Measurements from ENCODE around the gene HMCES. TPM values are rescaled to one million over a fixed set of nuclear protein-coding genes. Genes with fewer than 3 reads are reported as not detected.

HMCES gene
- total RNA-seq, 2 experiments from 2014 or later, result 54.5 to 57.8 TPM

DNA sequence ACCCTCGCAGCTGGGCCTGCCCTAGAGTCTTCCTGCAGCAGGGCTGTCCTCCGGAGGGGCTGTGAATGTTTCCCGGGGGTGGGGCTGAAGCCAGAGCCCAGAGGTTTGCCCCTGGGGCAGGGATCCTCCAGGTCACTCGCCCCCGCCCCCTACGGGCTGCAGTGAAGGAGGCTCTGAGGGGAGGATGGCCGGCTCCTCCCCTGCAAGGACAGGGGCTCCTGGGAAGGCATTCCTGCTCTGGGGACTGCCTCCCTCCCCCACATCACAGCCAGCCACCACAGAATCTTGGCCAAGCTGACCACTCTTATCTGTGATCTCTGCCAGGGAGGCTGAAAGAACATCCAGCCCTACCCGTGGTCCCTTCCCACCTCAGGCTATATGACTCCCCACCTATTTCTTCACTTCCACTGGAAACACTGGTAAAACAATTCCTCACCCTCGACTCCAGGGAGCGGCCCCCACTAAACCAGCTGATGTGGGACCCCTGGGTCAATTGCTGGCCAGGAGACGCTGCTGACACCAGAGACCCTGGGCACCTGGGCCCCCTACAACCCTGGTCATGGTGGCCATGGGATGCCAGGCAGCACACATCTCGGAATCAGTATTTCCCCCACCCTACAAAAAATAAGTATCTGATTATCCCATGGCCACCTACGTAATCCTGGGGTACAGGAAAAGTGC lies 66.0 kb downstream of the HMCES start:
- no peaks in the 10 kb centered on the region for H3K36me3 Mint-ChIP-seq (ENCODE audit: low read depth)
- TF ChIP-seq, protein P1, sequence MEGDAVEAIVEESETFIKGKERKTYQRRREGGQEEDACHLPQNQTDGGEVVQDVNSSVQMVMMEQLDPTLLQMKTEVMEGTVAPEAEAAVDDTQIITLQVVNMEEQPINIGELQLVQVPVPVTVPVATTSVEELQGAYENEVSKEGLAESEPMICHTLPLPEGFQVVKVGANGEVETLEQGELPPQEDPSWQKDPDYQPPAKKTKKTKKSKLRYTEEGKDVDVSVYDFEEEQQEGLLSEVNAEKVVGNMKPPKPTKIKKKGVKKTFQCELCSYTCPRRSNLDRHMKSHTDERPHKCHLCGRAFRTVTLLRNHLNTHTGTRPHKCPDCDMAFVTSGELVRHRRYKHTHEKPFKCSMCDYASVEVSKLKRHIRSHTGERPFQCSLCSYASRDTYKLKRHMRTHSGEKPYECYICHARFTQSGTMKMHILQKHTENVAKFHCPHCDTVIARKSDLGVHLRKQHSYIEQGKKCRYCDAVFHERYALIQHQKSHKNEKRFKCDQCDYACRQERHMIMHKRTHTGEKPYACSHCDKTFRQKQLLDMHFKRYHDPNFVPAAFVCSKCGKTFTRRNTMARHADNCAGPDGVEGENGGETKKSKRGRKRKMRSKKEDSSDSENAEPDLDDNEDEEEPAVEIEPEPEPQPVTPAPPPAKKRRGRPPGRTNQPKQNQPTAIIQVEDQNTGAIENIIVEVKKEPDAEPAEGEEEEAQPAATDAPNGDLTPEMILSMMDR (IDR thresholded peaks at IDR 0.05), result no peak
- ChIA-PET POLR2A (interaction anchor here (0.7 kb wide), 1 partner anchor 29 kb away, joined by 5 read pairs; a partner anchor contains a TSS), CTCF (interaction anchor here (1.0 kb wide), 3 partner anchors 8 to 11 kb away, joined by 3 read pairs; no protein-coding TSS in a partner anchor)
- H3K4me3 Mint-ChIP-seq, result no peak overlapping the region
- H3K27ac Mint-ChIP-seq, result no peak overlapping the region
- DNase-seq, result no peak
- no peaks in the 10 kb centered on the region for H3K4me1 Mint-ChIP-seq (ENCODE audit: low read depth)
- H3K27me3 Mint-ChIP-seq, result peaks cover 21% of the 10 kb centered on the region
- intact Hi-C loops (cut with micrococcal nuclease), result no loop called here
- no peak for ATAC-seq
- no peaks in the 10 kb centered on the region for H3K9me3 Mint-ChIP-seq

DNA sequence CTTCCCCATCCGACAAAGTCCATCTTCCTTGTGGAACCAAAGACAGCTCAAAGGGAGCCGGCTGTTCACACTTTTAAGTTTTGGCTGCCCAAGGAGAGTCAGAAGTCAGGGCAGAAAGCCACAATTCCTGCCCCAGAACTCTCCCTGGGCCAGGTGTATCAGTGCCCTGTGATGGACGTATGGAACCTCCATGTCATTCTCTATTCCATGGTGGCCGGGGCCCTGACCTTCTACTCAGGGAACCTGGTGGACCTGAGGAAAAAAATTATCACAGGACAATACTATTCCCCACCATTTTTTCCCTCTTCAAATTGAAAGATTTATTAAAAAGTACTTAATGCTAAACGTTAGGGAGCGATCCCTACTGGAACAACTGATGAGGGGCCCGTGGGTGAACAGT lies 66.6 kb downstream of the HMCES start:
- ATAC-seq, result no peak
- H3K4me3 Mint-ChIP-seq, result no peak overlapping the region
- H3K27me3 Mint-ChIP-seq, result peaks cover 21% of the 10 kb centered on the region
- TF ChIP-seq, protein P1 (IDR thresholded peaks at IDR 0.05), result no peak
- intact Hi-C loops (cut with micrococcal nuclease), result no loop called here
- no peaks in the 10 kb centered on the region for H3K36me3 Mint-ChIP-seq (ENCODE audit: low read depth)
- H3K9me3 Mint-ChIP-seq, result no peaks in the 10 kb centered on the region
- H3K4me1 Mint-ChIP-seq (ENCODE audit: low read depth), result no peaks in the 10 kb centered on the region
- POLR2A ChIA-PET, result interaction anchor here (0.7 kb wide), 1 partner anchor 29 kb away, joined by 5 read pairs; a partner anchor contains a TSS
- CTCF ChIA-PET, result no interaction called here
- H3K27ac Mint-ChIP-seq, result no peak overlapping the region
- no peak for DNase-seq

DNA sequence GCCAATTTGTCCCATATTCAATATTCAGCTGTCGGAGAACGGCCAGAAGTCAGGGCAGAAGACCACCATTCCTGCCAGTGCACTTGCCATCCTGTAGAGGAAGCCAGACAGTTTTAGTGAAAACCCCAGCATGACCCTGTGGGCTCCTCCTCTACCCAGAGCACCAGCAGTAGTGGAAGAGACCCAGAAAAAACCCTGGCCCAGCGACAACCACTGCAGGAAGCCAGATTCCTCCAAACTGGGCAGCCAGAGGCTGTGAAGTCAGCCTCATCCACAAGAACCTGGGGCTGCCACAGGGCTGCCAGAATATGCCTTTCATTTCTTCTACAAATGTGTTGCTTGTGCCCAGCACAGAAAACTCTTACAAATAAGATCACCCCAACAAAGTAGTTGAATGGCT lies 67.3 kb downstream of the HMCES start:
- TF ChIP-seq, protein P1 (IDR thresholded peaks at IDR 0.05), result no peak
- H3K4me3 Mint-ChIP-seq, result no peak overlapping the region
- CTCF ChIA-PET, result no interaction called here
- no peaks in the 10 kb centered on the region for H3K4me1 Mint-ChIP-seq (ENCODE audit: low read depth)
- no peaks in the 10 kb centered on the region for H3K36me3 Mint-ChIP-seq (ENCODE audit: low read depth)
- ATAC-seq (no peak), DNase-seq (no peak)
- peaks cover 21% of the 10 kb centered on the region for H3K27me3 Mint-ChIP-seq
- no peak overlapping the region for H3K27ac Mint-ChIP-seq
- POLR2A ChIA-PET, result no interaction called here
- H3K9me3 Mint-ChIP-seq, result no peaks in the 10 kb centered on the region
- intact Hi-C loops (cut with micrococcal nuclease), result no loop called here

DNA sequence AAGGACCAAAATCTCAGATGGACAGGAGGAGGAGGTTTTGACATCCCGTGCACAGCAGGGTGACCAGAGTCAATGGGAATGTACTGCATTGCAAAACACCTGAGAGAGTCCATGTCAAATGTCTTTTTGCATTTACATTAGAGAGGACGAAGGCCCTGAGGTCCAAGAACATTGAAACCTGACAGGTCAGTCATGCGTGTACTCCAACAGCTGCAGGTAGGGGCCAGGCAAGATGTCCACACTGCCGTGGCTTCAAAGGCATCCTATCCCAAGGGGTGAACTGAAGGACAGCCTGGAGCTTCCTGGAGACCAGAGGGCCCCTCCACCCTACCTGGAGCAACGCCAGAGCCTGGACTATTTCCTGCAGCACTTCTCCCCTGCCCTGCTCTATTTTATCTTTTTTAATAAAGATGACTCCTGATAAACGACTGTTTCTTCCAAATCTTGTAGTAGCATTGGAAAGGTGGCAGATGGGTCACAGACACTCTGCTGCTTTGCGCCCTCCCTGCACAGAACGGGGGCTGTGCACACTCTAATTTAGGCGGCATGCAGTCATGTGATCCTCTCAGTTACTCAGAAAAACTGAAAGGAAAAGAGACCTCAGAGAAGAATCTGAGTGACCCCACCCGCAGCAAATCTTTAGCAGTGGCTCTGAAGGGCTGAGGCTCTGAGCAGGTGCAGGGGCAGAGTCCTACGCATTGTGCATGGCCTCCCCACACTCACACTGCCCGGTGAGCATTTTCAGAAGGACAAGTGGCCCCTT lies 68.2 kb downstream of the HMCES start:
- H3K4me3 Mint-ChIP-seq, result no peak overlapping the region

More for the DNA sequence above, 68.2 kb downstream of the HMCES start:
- ChIA-PET POLR2A (interaction anchor here (1.1 kb wide), 1 partner anchor 31 kb away, joined by 3 read pairs; a partner anchor contains a TSS), CTCF (no interaction called here)
- intact Hi-C loops (cut with micrococcal nuclease), result no loop called here
- Mint-ChIP-seq H3K36me3 (ENCODE audit: low read depth) (no peaks in the 10 kb centered on the region), H3K9me3 (no peaks in the 10 kb centered on the region), H3K27me3 (peaks cover 21% of the 10 kb centered on the region), H3K27ac (no peak overlapping the region), H3K4me1 (ENCODE audit: low read depth) (no peaks in the 10 kb centered on the region)
- TF ChIP-seq, protein P1 (IDR thresholded peaks at IDR 0.05), result no peak
- ATAC-seq (no peak), DNase-seq (no peak)
